ENCODE results near the gene GLDC.

Gene GLDC

GRCh38 chr9:6644346-6645104 lies 1.0 kb downstream of the GLDC start:
- H3K4me3 ChIP-seq (ENCODE audit: low read depth, low read length) = peak overlapping the region; percentile 82
- TF ChIP-seq CTCF (IDR thresholded peaks at IDR 0.05; ENCODE audit: borderline replicate concordance, insufficient read depth, low read depth, low read length) = no peak

- no peak overlapping the region for H3K4me3 ChIP-seq (ENCODE audit: low read depth, low read length)
- TF ChIP-seq CTCF (IDR thresholded peaks at IDR 0.05; ENCODE audit: borderline replicate concordance, insufficient read depth, low read depth, low read length) = no peak
Measured at GRCh38 chr9:6641961-6642360, 3.6 kb downstream of the GLDC start.

DNA sequence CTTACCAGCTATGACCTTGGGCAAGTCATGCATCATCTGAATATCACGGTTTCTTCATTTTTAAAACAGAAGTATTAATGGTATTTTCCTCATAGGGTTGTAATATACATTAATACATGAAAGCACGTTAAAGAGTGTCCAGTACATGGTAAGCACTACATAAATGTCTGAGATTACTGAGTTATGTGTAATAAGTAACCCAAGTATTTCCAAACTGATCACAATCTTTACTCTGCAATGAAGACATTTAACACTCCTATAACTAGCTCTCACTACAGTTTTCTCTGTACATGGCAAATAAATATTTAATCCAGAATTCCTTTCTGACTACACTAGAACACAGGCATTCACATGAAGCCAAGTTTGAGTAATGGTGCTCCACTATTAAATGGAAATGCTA lies 4.0 kb downstream of the GLDC start:
- H3K4me3 ChIP-seq (ENCODE audit: low read depth, low read length) = no peak overlapping the region
- TF ChIP-seq CTCF (IDR thresholded peaks at IDR 0.05; ENCODE audit: borderline replicate concordance, insufficient read depth, low read depth, low read length) = no peak

- no peak overlapping the region for H3K4me3 ChIP-seq (ENCODE audit: low read depth, low read length)
- no peak for TF ChIP-seq CTCF (IDR thresholded peaks at IDR 0.05; ENCODE audit: borderline replicate concordance, insufficient read depth, low read depth, low read length)
Measured at GRCh38 chr9:6641056-6641455, 4.5 kb downstream of the GLDC start.

DNA sequence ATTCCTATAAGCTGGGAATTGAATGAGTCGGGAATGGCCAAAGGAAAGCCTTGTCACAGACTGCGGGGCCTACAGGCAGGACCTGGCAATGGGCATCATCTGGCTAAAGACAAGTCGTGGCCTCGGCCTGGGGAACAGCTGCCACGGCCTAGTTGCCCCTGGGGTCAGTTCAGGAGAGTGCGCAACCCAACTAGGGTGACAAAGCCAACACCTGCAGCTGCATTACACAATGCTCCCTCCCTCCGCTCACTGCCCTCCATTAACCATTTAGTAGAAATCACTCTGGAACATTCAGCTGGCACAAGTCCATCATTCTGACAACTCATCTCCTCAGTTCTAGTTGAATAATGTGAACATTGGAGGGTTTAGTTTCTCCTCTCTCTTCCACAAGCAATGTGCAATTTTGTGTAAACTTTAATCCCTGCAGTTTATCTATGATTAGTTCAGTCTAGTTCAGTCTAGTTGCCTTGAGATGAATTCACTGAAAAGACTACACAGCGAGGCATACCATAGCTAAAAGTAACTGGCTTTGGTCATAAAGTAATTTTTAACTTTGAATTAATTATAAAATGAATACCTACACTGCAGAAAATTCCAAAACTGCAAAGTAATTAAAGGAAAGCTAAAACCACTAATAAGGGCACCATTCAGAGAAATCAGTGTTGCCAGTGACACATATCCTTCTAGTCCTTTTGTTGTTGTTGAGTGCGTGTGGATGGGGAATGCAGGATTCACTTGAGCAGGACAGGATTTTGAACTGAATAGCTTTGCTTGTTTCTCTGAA lies 5.1 kb downstream of the GLDC start:
- H3K4me3 ChIP-seq (ENCODE audit: low read depth, low read length) = no peak overlapping the region
- no peak for TF ChIP-seq CTCF (IDR thresholded peaks at IDR 0.05; ENCODE audit: borderline replicate concordance, insufficient read depth, low read depth, low read length)

DNA sequence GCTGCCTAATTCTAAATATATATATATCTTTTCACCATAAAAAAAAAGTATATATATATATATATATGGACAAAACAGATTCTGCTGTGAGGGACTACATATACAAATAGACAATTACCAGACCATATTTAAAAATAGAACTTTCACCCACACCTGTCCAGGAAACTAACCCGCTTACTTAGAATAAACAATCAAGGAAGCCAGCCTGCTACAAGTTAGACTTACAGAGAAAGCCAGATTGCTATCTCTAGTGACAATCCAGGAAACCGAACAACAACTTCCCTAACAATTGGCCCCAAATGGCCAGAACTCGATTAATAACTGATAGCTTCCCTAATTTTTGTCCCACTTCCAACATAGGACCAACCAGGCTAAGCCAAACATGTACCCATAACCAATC lies 5.9 kb downstream of the GLDC start:
- H3K4me3 ChIP-seq (ENCODE audit: low read depth, low read length) = no peak overlapping the region
- TF ChIP-seq CTCF (IDR thresholded peaks at IDR 0.05; ENCODE audit: borderline replicate concordance, insufficient read depth, low read depth, low read length) = no peak

GRCh38 chr9:6634444-6634843 lies 11.1 kb downstream of the GLDC start:
- H3K4me3 ChIP-seq (ENCODE audit: low read depth, low read length) = no peak overlapping the region
- no peak for TF ChIP-seq CTCF (IDR thresholded peaks at IDR 0.05; ENCODE audit: borderline replicate concordance, insufficient read depth, low read depth, low read length)
